BE2C (cell line): ENCODE measurements around the gene SMC3.
A peak's percentile ranks its signal among the peaks of the same experiment; 100 is the strongest.

Experiments
- DNase-seq: peaks from one replicate; pipeline ENCODE4 v3.0.0-alpha.2; 2020
- H3K27me3 ChIP-seq: fragments of 250-450 bp; sonication (Bioruptor Pico); 2 replicates; pipeline ENCODE4 v1.5.1; 2020; ENCODE audit warnings: mild to moderate bottlenecking
- H3K36me3 ChIP-seq: fragments of 250-450 bp; sonication (Bioruptor Pico); 2 replicates; pipeline ENCODE4 v1.5.1; 2020; ENCODE audit warnings: mild to moderate bottlenecking
- H3K4me1 ChIP-seq: fragments of 250-450 bp; sonication (Bioruptor Pico); 2 replicates; pipeline ENCODE4 v1.5.1; 2020
- H3K4me3 ChIP-seq: 2 replicates; pipeline ENCODE4 v1.5.1; 2011; ENCODE audit warnings: low read depth, low read length
- H3K9me3 ChIP-seq: fragments of 250-450 bp; sonication (Bioruptor Pico); 2 replicates; pipeline ENCODE4 v1.5.1; 2020
- CTCF ChIP-seq: IDR thresholded peaks from 2 replicates; pipeline ENCODE4 v1.5.1; 2012; ENCODE audit warnings: mild to moderate bottlenecking, low read depth, low read length

Gene SMC3

GRCh38 chr10:110549211-110549610 is 18.3 kb upstream of the SMC3 start:
- no peaks in the 10 kb centered on the region for H3K4me1 ChIP-seq
- no peak for TF ChIP-seq CTCF
- H3K27me3 ChIP-seq, result no peaks in the 10 kb centered on the region
- DNase-seq, result no peak
- no peaks in the 10 kb centered on the region for H3K36me3 ChIP-seq
- no peaks in the 10 kb centered on the region for H3K9me3 ChIP-seq
- no peak overlapping the region for H3K4me3 ChIP-seq

- no peak for DNase-seq
- no peak overlapping the region for H3K4me3 ChIP-seq
- no peak for TF ChIP-seq CTCF
- H3K36me3 ChIP-seq, result no peaks in the 10 kb centered on the region
- H3K4me1 ChIP-seq, result no peaks in the 10 kb centered on the region
- H3K27me3 ChIP-seq, result no peaks in the 10 kb centered on the region
- H3K9me3 ChIP-seq, result no peaks in the 10 kb centered on the region
These were observed 13.6 kb upstream of the SMC3 start for GRCh38 chr10:110553905-110554304.

- Histone ChIP-seq H3K27me3 (no peaks in the 10 kb centered on the region), H3K36me3 (no peaks in the 10 kb centered on the region), H3K4me1 (no peaks in the 10 kb centered on the region), H3K4me3 (no peak overlapping the region), H3K9me3 (no peaks in the 10 kb centered on the region)
- DNase-seq, result no peak
- TF ChIP-seq CTCF, result no peak
These were observed 11.2 kb upstream of the SMC3 start for GRCh38 chr10:110556296-110556695.

GRCh38 chr10:110556969-110557601 is 10.4 kb upstream of the SMC3 start:
- peak; percentile 68 for TF ChIP-seq CTCF
- peaks cover 3% of the 10 kb centered on the region; the same call in 1 of the 2 replicates for H3K4me1 ChIP-seq
- H3K36me3 ChIP-seq, result no peaks in the 10 kb centered on the region
- H3K27me3 ChIP-seq, result no peaks in the 10 kb centered on the region
- no peaks in the 10 kb centered on the region for H3K9me3 ChIP-seq
- peak; percentile 45 for DNase-seq
- H3K4me3 ChIP-seq, result no peak overlapping the region

GRCh38 chr10:110558041-110558440 is 9.5 kb upstream of the SMC3 start:
- H3K36me3 ChIP-seq, result no peaks in the 10 kb centered on the region
- no peaks in the 10 kb centered on the region for H3K9me3 ChIP-seq
- no peak overlapping the region for H3K4me3 ChIP-seq
- no peak for DNase-seq
- H3K4me1 ChIP-seq, result peaks cover 10% of the 10 kb centered on the region
- TF ChIP-seq CTCF, result no peak
- H3K27me3 ChIP-seq, result no peaks in the 10 kb centered on the region

GRCh38 chr10:110560012-110560411 is 7.5 kb upstream of the SMC3 start:
- peaks cover 11% of the 10 kb centered on the region for H3K4me1 ChIP-seq
- DNase-seq, result no peak
- H3K36me3 ChIP-seq, result no peaks in the 10 kb centered on the region
- TF ChIP-seq CTCF, result no peak
- H3K4me3 ChIP-seq, result no peak overlapping the region
- H3K9me3 ChIP-seq, result no peaks in the 10 kb centered on the region
- no peaks in the 10 kb centered on the region for H3K27me3 ChIP-seq
